NB4 (cell line): Measurements from ENCODE around the gene SBF1.

Experiments used
- POLR2A ChIP-seq: IDR thresholded peaks from 2 replicates; pipeline ENCODE4 v1.6.1; 2011; ENCODE audit warnings: mild to moderate bottlenecking; ENCODE audit not compliant: insufficient read length; ENCODE audit errors: extremely low read depth
- TF ChIP-seq, protein P1 (sequence below): IDR thresholded peaks from one replicate; pipeline ENCODE4 v1.5.1; 2012; ENCODE audit warnings: low read depth, low read length

DNA sequence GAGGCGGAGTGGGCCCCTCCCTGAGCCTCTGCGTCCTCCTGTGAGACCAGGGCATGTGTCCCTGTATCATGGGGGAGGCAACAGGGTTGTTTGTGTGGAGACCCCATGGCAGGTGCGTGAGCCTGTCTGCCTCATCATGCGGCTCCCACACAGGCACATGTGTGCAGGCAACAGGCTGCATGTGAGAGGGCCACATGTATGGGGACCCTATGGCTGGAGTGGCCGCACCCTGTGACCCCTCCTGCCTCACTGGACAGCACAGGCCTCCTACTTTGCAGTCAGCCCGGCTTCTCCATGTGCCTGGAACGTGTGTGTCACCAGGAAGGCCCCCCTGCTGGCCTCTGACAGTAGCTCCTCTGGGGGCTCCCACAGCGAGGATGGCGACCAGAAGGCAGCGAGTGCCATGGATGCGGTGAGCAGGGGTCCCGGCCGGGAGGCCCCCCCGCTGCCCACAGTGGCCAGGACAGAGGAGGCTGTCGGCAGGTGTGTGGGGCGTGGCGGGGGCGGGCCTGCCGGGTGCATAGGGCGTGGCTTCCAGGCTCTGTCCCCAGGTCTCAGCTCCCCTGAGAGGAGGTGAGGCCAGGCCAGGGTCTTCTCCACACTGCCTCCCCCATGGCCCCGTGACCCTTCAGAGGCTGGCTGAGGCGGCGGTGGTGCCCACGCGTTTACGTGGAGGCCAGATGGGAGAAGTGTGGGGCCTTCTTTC is 34.1 kb downstream of the SBF1 start:
- TF ChIP-seq, protein P1, sequence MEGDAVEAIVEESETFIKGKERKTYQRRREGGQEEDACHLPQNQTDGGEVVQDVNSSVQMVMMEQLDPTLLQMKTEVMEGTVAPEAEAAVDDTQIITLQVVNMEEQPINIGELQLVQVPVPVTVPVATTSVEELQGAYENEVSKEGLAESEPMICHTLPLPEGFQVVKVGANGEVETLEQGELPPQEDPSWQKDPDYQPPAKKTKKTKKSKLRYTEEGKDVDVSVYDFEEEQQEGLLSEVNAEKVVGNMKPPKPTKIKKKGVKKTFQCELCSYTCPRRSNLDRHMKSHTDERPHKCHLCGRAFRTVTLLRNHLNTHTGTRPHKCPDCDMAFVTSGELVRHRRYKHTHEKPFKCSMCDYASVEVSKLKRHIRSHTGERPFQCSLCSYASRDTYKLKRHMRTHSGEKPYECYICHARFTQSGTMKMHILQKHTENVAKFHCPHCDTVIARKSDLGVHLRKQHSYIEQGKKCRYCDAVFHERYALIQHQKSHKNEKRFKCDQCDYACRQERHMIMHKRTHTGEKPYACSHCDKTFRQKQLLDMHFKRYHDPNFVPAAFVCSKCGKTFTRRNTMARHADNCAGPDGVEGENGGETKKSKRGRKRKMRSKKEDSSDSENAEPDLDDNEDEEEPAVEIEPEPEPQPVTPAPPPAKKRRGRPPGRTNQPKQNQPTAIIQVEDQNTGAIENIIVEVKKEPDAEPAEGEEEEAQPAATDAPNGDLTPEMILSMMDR: no peak
- TF ChIP-seq POLR2A: no peak
